Naive thymus-derived CD4-positive, alpha-beta T cell (primary cell): ENCODE results near the gene RAD51B. TPM values are rescaled to one million over a fixed set of nuclear protein-coding genes. Genes with fewer than 3 reads are reported as not detected.

ENCODE experiments used
- ATAC-seq: fragments of 150-1000 bp; cut with Tn5 transposase; 2 replicates; pipeline ENCODE4 v1.10.0; 2021; ENCODE audit warnings: mild to moderate bottlenecking, moderate library complexity
- CTCF ChIA-PET: fragments of 350-600 bp; sonication (Branson Sonifier 250); formaldehyde crosslinking; loops from one replicate; lab custom pipeline; 2021; ENCODE audit warnings: antibody characterized with exemption; lab: Charles Lee
- POLR2A ChIA-PET: fragments of 350-600 bp; sonication (Branson Sonifier 250); formaldehyde crosslinking; loops from one replicate; lab custom pipeline; 2021; ENCODE audit warnings: antibody characterized with exemption, inconsistent platforms; lab: Charles Lee
- DNase-seq, 9 donors: peaks; one replicate each; pipeline versions ENCODE4 v3.0.0 to v3.0.0-alpha.2; 2020 to 2022; ENCODE audit warnings: mixed read lengths in 1 of 9
- H3K27ac ChIP-seq: one replicate; pipeline ENCODE4 v1.7.0; 2013; ENCODE audit warnings: mild to moderate bottlenecking, low read depth, low read length, moderate library complexity
- H3K27me3 ChIP-seq, 2 donors: one replicate each; pipeline ENCODE4 v1.7.0; 2013; ENCODE audit warnings: low read length in 2 of 2, mild to moderate bottlenecking in 2 of 2, moderate library complexity in 2 of 2; ENCODE audit not compliant: control insufficient read depth in 2 of 2, insufficient read depth in 2 of 2
- H3K36me3 ChIP-seq, 3 experiments: 1 replicate in 2 of 3; 2 replicates in 1 of 3; pipeline ENCODE4 v1.7.0; 2013; ENCODE audit warnings: low read length in 3 of 3, mild to moderate bottlenecking in 3 of 3, moderate library complexity in 1 of 3; ENCODE audit not compliant: insufficient read depth in 3 of 3, control insufficient read depth in 2 of 3
- H3K4me1 ChIP-seq, 2 donors: one replicate each; pipeline ENCODE4 v1.7.0; 2013; ENCODE audit warnings: low read length in 2 of 2, mild to moderate bottlenecking in 2 of 2, moderate library complexity in 1 of 2; ENCODE audit not compliant: control insufficient read depth in 2 of 2, insufficient read depth in 2 of 2
- H3K4me3 ChIP-seq: 2 replicates; pipeline ENCODE4 v1.7.0; 2013; ENCODE audit warnings: mild to moderate bottlenecking, low read length
- H3K9me3 ChIP-seq, 3 experiments: 1 replicate in 2 of 3; 2 replicates in 1 of 3; pipeline ENCODE4 v1.7.0; 2013; ENCODE audit warnings: low read length in 3 of 3; ENCODE audit not compliant: control insufficient read depth in 2 of 3
- H3K27ac Mint-ChIP-seq, 9 donors: one replicate each; pipeline ENCODE4 v1.8.0; 2020 to 2022; ENCODE audit warnings: mixed read lengths in 9 of 9, mild to moderate bottlenecking in 8 of 9, moderate library complexity in 5 of 9, inconsistent platforms in 2 of 9
- H3K27me3 Mint-ChIP-seq, 5 donors: one replicate each; pipeline ENCODE4 v1.8.0; 2021 to 2022; ENCODE audit warnings: mixed read lengths in 5 of 5, mild to moderate bottlenecking in 1 of 5
- H3K36me3 Mint-ChIP-seq, 5 donors: one replicate each; pipeline ENCODE4 v1.8.0; 2020 to 2022; ENCODE audit warnings: mixed read lengths in 5 of 5, mild to moderate bottlenecking in 3 of 5, inconsistent platforms in 1 of 5
- H3K4me1 Mint-ChIP-seq, 7 donors: one replicate each; pipeline ENCODE4 v1.8.0; 2020 to 2022; ENCODE audit warnings: mixed read lengths in 7 of 7, mild to moderate bottlenecking in 3 of 7, inconsistent platforms in 1 of 7
- H3K4me3 Mint-ChIP-seq, 10 donors: one replicate each; pipeline ENCODE4 v1.8.0; 2020 to 2022; ENCODE audit warnings: mild to moderate bottlenecking in 10 of 10, mixed read lengths in 10 of 10, moderate library complexity in 6 of 10, inconsistent platforms in 2 of 10
- H3K9me3 Mint-ChIP-seq, 11 donors: one replicate each; pipeline ENCODE4 v1.8.0; 2020 to 2022; ENCODE audit warnings: mixed read lengths in 11 of 11, mild to moderate bottlenecking in 4 of 11, inconsistent platforms in 1 of 11, moderate library complexity in 1 of 11
- intact Hi-C, 2 donors: fragments of 100-400 bp; cut with micrococcal nuclease; formaldehyde crosslinking; loops; one replicate each; pipeline ENCODE4 v1.15.1; 2023
- polyA plus RNA-seq, 2 donors: library from polyadenylated mRNA; unstranded; fragments of 300-500 nt; fragmentation: Illumina TruSeq; gene quantifications; one replicate each; pipeline ENCODE4 v1.2.3, GENCODE V29; 2021
- total RNA-seq, 6 experiments: library from RNA in 5 of 6; stranded (reverse) in 5 of 6; gene quantifications; 1 replicate in 5 of 6; 2 replicates in 1 of 6; pipeline ENCODE4 v1.2.3 and lab custom pipeline; 2021 to 2026

RAD51B gene
- total and polyA plus RNA-seq, 7 experiments from 2014 or later: 15.0 to 42.2 (median 28.8) TPM

DNA sequence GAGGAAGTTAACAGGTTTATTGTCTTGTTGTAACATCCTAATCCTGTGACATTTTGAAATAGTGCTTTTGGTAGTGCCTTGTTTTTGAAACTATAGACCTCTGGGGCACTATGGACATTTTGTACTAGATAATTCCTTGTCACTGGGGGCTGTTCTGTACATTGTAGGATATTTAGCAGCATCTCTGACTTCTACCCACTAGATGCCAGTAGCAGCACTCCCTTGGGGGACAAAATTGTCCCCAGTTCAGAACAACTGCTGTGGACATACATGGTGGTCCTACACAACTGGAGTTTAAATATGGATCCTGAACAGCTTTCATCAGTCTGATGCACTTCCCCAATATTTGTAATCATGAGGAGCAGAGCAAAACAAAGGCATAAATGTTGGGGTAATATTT lies 264.7 kb downstream of the RAD51B start:
- Histone ChIP-seq H3K9me3 (no peaks in the 10 kb centered on the region), H3K4me3 (no peak overlapping the region), H3K4me1 (peaks cover 0 to 4% of the 10 kb centered on the region in 2 donors), H3K27me3 (no peaks in the 10 kb centered on the region), H3K27ac (no peak overlapping the region), H3K36me3 (no peaks in the 10 kb centered on the region)
- Mint-ChIP-seq H3K27me3 (no peaks in the 10 kb centered on the region), H3K36me3 (peaks cover 0 to 4% (median 0%) of the 10 kb centered on the region in 5 donors), H3K4me1 (peaks cover 4 to 26% (median 17%) of the 10 kb centered on the region in 7 donors), H3K9me3 (no peaks in the 10 kb centered on the region), H3K4me3 (no peak overlapping the region), H3K27ac (no peak overlapping the region)
- intact Hi-C loops: loop anchor here in 1 of 2 donors (10.0 kb wide), 1 partner anchor 731 kb away; no protein-coding TSS in a partner anchor
- ATAC-seq (no peak), DNase-seq (no peak)
- CTCF ChIA-PET: no interaction called here
- POLR2A ChIA-PET: no interaction called here

- CTCF ChIA-PET: no interaction called here
- Histone ChIP-seq H3K4me1 (peaks cover 0 to 4% of the 10 kb centered on the region in 2 donors), H3K4me3 (no peak overlapping the region), H3K27me3 (no peaks in the 10 kb centered on the region), H3K36me3 (no peaks in the 10 kb centered on the region), H3K9me3 (no peaks in the 10 kb centered on the region), H3K27ac (no peak overlapping the region)
- Mint-ChIP-seq H3K27me3 (no peaks in the 10 kb centered on the region), H3K9me3 (no peaks in the 10 kb centered on the region), H3K4me3 (no peak overlapping the region), H3K27ac (no peak overlapping the region), H3K36me3 (peaks cover 0 to 1% (median 0%) of the 10 kb centered on the region in 5 donors), H3K4me1 (peaks cover 4 to 29% (median 21%) of the 10 kb centered on the region in 7 donors)
- intact Hi-C loops: loop anchor here in 1 of 2 donors (10.0 kb wide), 1 partner anchor 729 kb away; no protein-coding TSS in a partner anchor
- DNase-seq: no peak
- no peak for ATAC-seq
- POLR2A ChIA-PET: no interaction called here
These were observed 266.2 kb downstream of the RAD51B start for GRCh38 chr14:68085742-68086141.

DNA sequence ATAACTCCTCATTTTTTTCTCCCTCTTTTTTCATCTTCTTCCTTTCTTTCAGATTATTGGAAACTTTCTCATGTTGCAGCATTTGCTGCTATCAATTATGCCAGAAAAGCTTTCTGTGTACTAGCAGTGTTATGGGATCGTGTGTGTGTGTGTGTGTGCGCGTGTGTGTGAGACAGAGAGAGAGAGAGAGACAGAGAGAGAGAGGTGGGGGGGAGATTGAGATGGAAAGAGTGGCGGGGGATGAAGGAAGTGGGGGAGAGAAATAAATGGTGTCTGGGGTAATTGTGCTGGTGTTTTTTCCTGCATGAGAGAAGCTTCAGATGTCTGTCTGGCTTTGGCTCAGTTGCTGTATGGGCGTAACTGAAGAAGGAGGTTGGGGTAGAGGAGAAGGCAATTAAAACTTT lies 268.9 kb downstream of the RAD51B start:
- Histone ChIP-seq H3K27ac (no peak overlapping the region), H3K4me1 (peaks cover 0 to 4% of the 10 kb centered on the region in 2 donors), H3K27me3 (no peaks in the 10 kb centered on the region), H3K9me3 (no peaks in the 10 kb centered on the region), H3K4me3 (no peak overlapping the region), H3K36me3 (no peaks in the 10 kb centered on the region)
- ChIA-PET CTCF (interaction anchor here (0.5 kb wide), 1 partner anchor 378 kb away, joined by 3 read pairs; no protein-coding TSS in a partner anchor), POLR2A (interaction anchor here (1.1 kb wide), 1 partner anchor 8 kb away, joined by 3 read pairs; no protein-coding TSS in a partner anchor)
- Mint-ChIP-seq H3K4me3 (peak overlapping the region in 8 of 10 donors; percentile 1 to 47 (median 24)), H3K4me1 (peaks cover 4 to 22% (median 15%) of the 10 kb centered on the region in 7 donors), H3K36me3 (peaks cover 0 to 6% (median 0%) of the 10 kb centered on the region in 5 donors), H3K27me3 (no peaks in the 10 kb centered on the region), H3K9me3 (peaks cover 0 to 6% (median 3%) of the 10 kb centered on the region in 11 donors), H3K27ac (peak overlapping the region in 6 of 9 donors; percentile 2 to 64 (median 22))
- ATAC-seq: no peak
- DNase-seq: peak in 7 of 9 donors; percentile 3 to 38 (median 15)
- intact Hi-C loops: loop anchor here in 1 of 2 donors (10.0 kb wide), 1 partner anchor 726 kb away; no protein-coding TSS in a partner anchor

GRCh38 chr14:68089146-68089731 lies 269.7 kb downstream of the RAD51B start:
- H3K27me3 Mint-ChIP-seq: no peaks in the 10 kb centered on the region
- no peak for ATAC-seq
- H3K4me3 ChIP-seq: no peak overlapping the region
- peaks cover 0 to 6% (median 3%) of the 10 kb centered on the region in 11 donors for H3K9me3 Mint-ChIP-seq
- H3K36me3 ChIP-seq: no peaks in the 10 kb centered on the region
- H3K27ac Mint-ChIP-seq: peak overlapping the region in 4 of 9 donors; percentile 11 to 64 (median 44)
- peaks cover 0 to 4% of the 10 kb centered on the region in 2 donors for H3K4me1 ChIP-seq
- H3K4me1 Mint-ChIP-seq: peaks cover 4 to 22% (median 15%) of the 10 kb centered on the region in 7 donors
- H3K36me3 Mint-ChIP-seq: peaks cover 0 to 8% (median 4%) of the 10 kb centered on the region in 5 donors
- H3K27me3 ChIP-seq: no peaks in the 10 kb centered on the region
- no peaks in the 10 kb centered on the region for H3K9me3 ChIP-seq
- no peak for DNase-seq
- H3K4me3 Mint-ChIP-seq: peak overlapping the region in 3 of 10 donors; percentile 21 to 47 (median 30)
- ChIA-PET POLR2A (interaction anchor here (1.1 kb wide), 1 partner anchor 8 kb away, joined by 3 read pairs; no protein-coding TSS in a partner anchor), CTCF (no interaction called here)
- intact Hi-C loops: loop anchor here in 1 of 2 donors (10.0 kb wide), 1 partner anchor 726 kb away; no protein-coding TSS in a partner anchor
- H3K27ac ChIP-seq: no peak overlapping the region

DNA sequence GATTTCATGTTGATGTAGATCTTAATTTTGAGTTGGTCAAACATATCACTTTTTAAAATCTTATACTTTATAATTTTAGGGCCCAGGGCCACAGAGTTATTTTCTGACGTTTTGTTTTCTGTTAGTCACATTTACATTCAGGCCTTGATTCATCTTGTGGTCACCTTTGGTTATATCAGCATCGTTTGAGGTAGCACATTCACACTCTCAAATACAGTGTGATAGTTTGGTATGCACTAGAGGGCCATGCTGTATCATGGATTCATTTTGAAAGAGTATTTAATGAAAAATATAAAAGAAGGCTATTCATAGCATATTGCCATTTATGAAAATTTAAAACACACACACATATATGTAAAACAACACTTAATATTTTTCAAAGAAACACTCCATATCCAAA lies 274.6 kb downstream of the RAD51B start:
- H3K9me3 Mint-ChIP-seq: peaks cover 0 to 16% (median 4%) of the 10 kb centered on the region in 11 donors
- Histone ChIP-seq H3K4me3 (no peak overlapping the region), H3K27ac (no peak overlapping the region), H3K4me1 (no peaks in the 10 kb centered on the region), H3K36me3 (no peaks in the 10 kb centered on the region), H3K27me3 (no peaks in the 10 kb centered on the region), H3K9me3 (no peaks in the 10 kb centered on the region)
- H3K4me3 Mint-ChIP-seq: no peak overlapping the region
- intact Hi-C loops: no loop called here
- H3K4me1 Mint-ChIP-seq: peaks cover 0 to 5% (median 5%) of the 10 kb centered on the region in 7 donors
- ChIA-PET CTCF (no interaction called here), POLR2A (no interaction called here)
- no peak for ATAC-seq
- H3K36me3 Mint-ChIP-seq: peaks cover under 1 to 34% (median 18%) of the 10 kb centered on the region in 5 donors
- H3K27ac Mint-ChIP-seq: no peak overlapping the region
- no peaks in the 10 kb centered on the region for H3K27me3 Mint-ChIP-seq
- DNase-seq: no peak

GRCh38 chr14:68094752-68095151 lies 275.2 kb downstream of the RAD51B start:
- Histone ChIP-seq H3K4me1 (no peaks in the 10 kb centered on the region), H3K27ac (no peak overlapping the region), H3K36me3 (no peaks in the 10 kb centered on the region), H3K27me3 (no peaks in the 10 kb centered on the region), H3K9me3 (no peaks in the 10 kb centered on the region), H3K4me3 (no peak overlapping the region)
- H3K4me1 Mint-ChIP-seq: peaks cover 0 to 5% (median 0%) of the 10 kb centered on the region in 7 donors
- H3K9me3 Mint-ChIP-seq: peaks cover under 1 to 22% (median 9%) of the 10 kb centered on the region in 11 donors
- no peak overlapping the region for H3K27ac Mint-ChIP-seq
- no peaks in the 10 kb centered on the region for H3K27me3 Mint-ChIP-seq
- no peak overlapping the region for H3K4me3 Mint-ChIP-seq
- DNase-seq (no peak), ATAC-seq (no peak)
- ChIA-PET POLR2A (no interaction called here), CTCF (no interaction called here)
- intact Hi-C loops: no loop called here
- H3K36me3 Mint-ChIP-seq: peaks cover 5 to 40% (median 24%) of the 10 kb centered on the region in 5 donors
